Measurements from ENCODE around the gene WARS2.

WARS2 gene

DNA sequence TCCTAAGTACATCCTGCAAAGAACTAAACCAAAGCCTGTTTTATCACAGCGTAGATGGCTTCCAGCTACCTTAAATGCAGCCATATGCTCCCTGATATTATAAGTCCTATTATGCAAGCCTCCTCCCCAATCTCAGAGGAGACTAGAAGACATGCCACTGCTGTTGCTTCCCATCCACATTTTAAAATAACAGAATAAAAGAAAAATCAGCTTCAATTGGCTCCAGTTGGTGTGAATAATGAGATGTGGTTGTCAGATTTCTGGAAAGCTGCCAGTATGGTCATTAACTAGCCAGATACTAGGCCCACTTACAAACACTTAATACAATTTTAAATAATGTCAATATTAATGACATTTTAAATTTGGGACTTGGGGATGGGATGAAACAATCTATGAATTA is 25.7 kb downstream of the WARS2 start:
- Histone ChIP-seq H3K36me3 (ENCODE audit: insufficient read depth, low read length) (no peaks in the 10 kb centered on the region), H3K4me3 (ENCODE audit: low read depth, low read length, poor library complexity, severe bottlenecking) (no peak overlapping the region), H3K79me2 (ENCODE audit: insufficient read depth, low read length) (no peaks in the 10 kb centered on the region), H3K9me2 (ENCODE audit: low read depth, low read length) (no peaks in the 10 kb centered on the region), H3K27ac (ENCODE audit: low read depth, low read length, poor library complexity, severe bottlenecking) (no peak overlapping the region), H3K9ac (ENCODE audit: low read length) (no peak overlapping the region), H3K9me3 (ENCODE audit: low read length) (no peaks in the 10 kb centered on the region), H3K4me2 (ENCODE audit: low read length) (no peak overlapping the region), H4K20me1 (ENCODE audit: insufficient read depth, low read length) (no peaks in the 10 kb centered on the region), H3K4me1 (ENCODE audit: insufficient read depth, low read length, severe bottlenecking) (no peaks in the 10 kb centered on the region), H2AFZ (ENCODE audit: low read length) (no peak overlapping the region), H3F3A (ENCODE audit: insufficient read depth, low read length) (no peaks in the 10 kb centered on the region), H3K27me3 (ENCODE audit: insufficient read depth, low read length) (no peaks in the 10 kb centered on the region)
- TF ChIP-seq, protein P1, sequence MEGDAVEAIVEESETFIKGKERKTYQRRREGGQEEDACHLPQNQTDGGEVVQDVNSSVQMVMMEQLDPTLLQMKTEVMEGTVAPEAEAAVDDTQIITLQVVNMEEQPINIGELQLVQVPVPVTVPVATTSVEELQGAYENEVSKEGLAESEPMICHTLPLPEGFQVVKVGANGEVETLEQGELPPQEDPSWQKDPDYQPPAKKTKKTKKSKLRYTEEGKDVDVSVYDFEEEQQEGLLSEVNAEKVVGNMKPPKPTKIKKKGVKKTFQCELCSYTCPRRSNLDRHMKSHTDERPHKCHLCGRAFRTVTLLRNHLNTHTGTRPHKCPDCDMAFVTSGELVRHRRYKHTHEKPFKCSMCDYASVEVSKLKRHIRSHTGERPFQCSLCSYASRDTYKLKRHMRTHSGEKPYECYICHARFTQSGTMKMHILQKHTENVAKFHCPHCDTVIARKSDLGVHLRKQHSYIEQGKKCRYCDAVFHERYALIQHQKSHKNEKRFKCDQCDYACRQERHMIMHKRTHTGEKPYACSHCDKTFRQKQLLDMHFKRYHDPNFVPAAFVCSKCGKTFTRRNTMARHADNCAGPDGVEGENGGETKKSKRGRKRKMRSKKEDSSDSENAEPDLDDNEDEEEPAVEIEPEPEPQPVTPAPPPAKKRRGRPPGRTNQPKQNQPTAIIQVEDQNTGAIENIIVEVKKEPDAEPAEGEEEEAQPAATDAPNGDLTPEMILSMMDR (IDR thresholded peaks at IDR 0.05; ENCODE audit: low read length), result no peak
- TF ChIP-seq EZH2 (IDR thresholded peaks at IDR 0.05; ENCODE audit: borderline replicate concordance, low read length), result no peak

DNA sequence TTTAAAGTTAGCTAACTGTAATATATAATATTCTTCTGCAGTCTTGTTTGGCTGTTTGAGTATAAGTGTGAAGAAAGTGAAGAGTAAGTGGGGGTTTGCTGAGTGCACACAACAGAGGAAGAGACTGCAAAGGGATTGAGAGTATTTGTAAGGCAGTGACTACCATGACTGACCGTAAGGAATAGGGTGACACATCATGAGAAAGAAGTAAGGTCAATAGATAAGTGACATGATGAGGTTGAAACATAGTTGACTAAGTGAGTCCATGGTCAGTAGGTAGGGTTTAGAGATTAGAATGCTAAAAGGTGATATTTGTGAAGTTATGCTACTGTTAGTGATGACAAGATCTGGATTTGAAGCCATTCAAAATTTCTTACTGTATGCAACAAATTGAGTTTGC is 27.7 kb downstream of the WARS2 start:
- Histone ChIP-seq H3K9ac (ENCODE audit: low read length) (no peak overlapping the region), H3K27ac (ENCODE audit: low read depth, low read length, poor library complexity, severe bottlenecking) (no peak overlapping the region), H3K79me2 (ENCODE audit: insufficient read depth, low read length) (no peaks in the 10 kb centered on the region), H3K9me2 (ENCODE audit: low read depth, low read length) (no peaks in the 10 kb centered on the region), H3K27me3 (ENCODE audit: insufficient read depth, low read length) (no peaks in the 10 kb centered on the region), H3K36me3 (ENCODE audit: insufficient read depth, low read length) (no peaks in the 10 kb centered on the region), H3K4me3 (ENCODE audit: low read depth, low read length, poor library complexity, severe bottlenecking) (no peak overlapping the region), H3F3A (ENCODE audit: insufficient read depth, low read length) (no peaks in the 10 kb centered on the region), H3K9me3 (ENCODE audit: low read length) (no peaks in the 10 kb centered on the region), H2AFZ (ENCODE audit: low read length) (no peak overlapping the region), H3K4me1 (ENCODE audit: insufficient read depth, low read length, severe bottlenecking) (no peaks in the 10 kb centered on the region), H3K4me2 (ENCODE audit: low read length) (no peak overlapping the region), H4K20me1 (ENCODE audit: insufficient read depth, low read length) (no peaks in the 10 kb centered on the region)
- TF ChIP-seq EZH2 (IDR thresholded peaks at IDR 0.05; ENCODE audit: borderline replicate concordance, low read length), result no peak
- TF ChIP-seq, protein P1 (IDR thresholded peaks at IDR 0.05; ENCODE audit: low read length), result no peak

DNA sequence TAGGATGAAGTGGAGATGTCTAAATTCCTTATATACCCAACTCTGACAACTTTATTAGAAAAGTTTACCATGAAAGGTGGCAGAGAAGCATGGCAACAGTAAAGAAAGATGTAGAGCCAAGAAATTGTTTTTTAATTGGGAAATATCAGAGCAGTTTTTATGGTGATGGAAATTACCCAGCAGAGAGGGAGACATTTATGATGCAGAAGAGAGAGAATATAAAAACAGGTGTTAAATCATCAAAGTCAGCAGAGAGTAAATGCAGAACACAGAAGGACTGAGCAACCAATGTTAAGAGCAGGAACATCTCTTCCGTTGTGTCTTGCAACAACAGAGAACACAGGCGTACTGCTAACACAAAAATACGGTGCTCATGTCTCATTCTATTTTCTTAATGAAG is 28.2 kb downstream of the WARS2 start:
- no peak overlapping the region for H3K27ac ChIP-seq (ENCODE audit: low read depth, low read length, poor library complexity, severe bottlenecking)

More for the DNA sequence above, 28.2 kb downstream of the WARS2 start:
- Histone ChIP-seq H3K4me3 (ENCODE audit: low read depth, low read length, poor library complexity, severe bottlenecking) (no peak overlapping the region), H3K79me2 (ENCODE audit: insufficient read depth, low read length) (no peaks in the 10 kb centered on the region), H3K9me2 (ENCODE audit: low read depth, low read length) (no peaks in the 10 kb centered on the region), H4K20me1 (ENCODE audit: insufficient read depth, low read length) (no peaks in the 10 kb centered on the region), H3K9ac (ENCODE audit: low read length) (no peak overlapping the region), H2AFZ (ENCODE audit: low read length) (no peak overlapping the region), H3K4me2 (ENCODE audit: low read length) (no peak overlapping the region), H3K27me3 (ENCODE audit: insufficient read depth, low read length) (no peaks in the 10 kb centered on the region), H3K9me3 (ENCODE audit: low read length) (no peaks in the 10 kb centered on the region), H3F3A (ENCODE audit: insufficient read depth, low read length) (no peaks in the 10 kb centered on the region), H3K4me1 (ENCODE audit: insufficient read depth, low read length, severe bottlenecking) (no peaks in the 10 kb centered on the region), H3K36me3 (ENCODE audit: insufficient read depth, low read length) (no peaks in the 10 kb centered on the region)
- no peak for TF ChIP-seq EZH2 (IDR thresholded peaks at IDR 0.05; ENCODE audit: borderline replicate concordance, low read length)
- TF ChIP-seq, protein P1 (IDR thresholded peaks at IDR 0.05; ENCODE audit: low read length), result no peak

Data from OCI-LY1 (cell line).